Measurements from ENCODE around the gene ACTR3.

Gene ACTR3

GRCh38 chr2:113875135-113875534 lies 14.8 kb upstream of the ACTR3 start:
- no peak overlapping the region for H3K27ac ChIP-seq (ENCODE audit: insufficient read depth in 1 of 2, low read depth in 1 of 2, low read length in 2 of 2, poor library complexity in 1 of 2, severe bottlenecking in 2 of 2)
- no peaks in the 10 kb centered on the region for H3K27me3 ChIP-seq (replicated peaks in 2 of 5; ENCODE audit: control insufficient read depth in 4 of 5, insufficient read depth in 5 of 5, low read length in 4 of 5)
- POLR2A ChIA-PET: interaction anchor here (1.0 kb wide), 1 partner anchor 19 kb away, joined by 4 read pairs; no protein-coding TSS in a partner anchor
- H3K9me3 ChIP-seq (ENCODE audit: control extremely low read depth in 1 of 5, control insufficient read depth in 4 of 5, insufficient read depth in 2 of 5, low read depth in 1 of 5, low read length in 4 of 5): no peaks in the 10 kb centered on the region
- no peaks in the 10 kb centered on the region for H3K4me1 ChIP-seq (ENCODE audit: control extremely low read depth in 1 of 4, control insufficient read depth in 4 of 4, insufficient read depth in 4 of 4, low read length in 3 of 4)
- no peak for DNase-seq
- H3K36me3 ChIP-seq (ENCODE audit: control insufficient read depth in 4 of 4, insufficient read depth in 4 of 4, low read length in 3 of 4): peaks cover 0 to 4% (median 0%) of the 10 kb centered on the region in 4 experiments
- H3K4me3 ChIP-seq (ENCODE audit: control insufficient read depth in 1 of 7, extremely low read depth in 1 of 7, insufficient read depth in 4 of 7, low read depth in 2 of 7, low read length in 6 of 7): no peak overlapping the region
- CTCF ChIA-PET: interaction anchor here (0.7 kb wide), 1 partner anchor 61 kb away, joined by 3 read pairs; no protein-coding TSS in a partner anchor
- WGBS (ENCODE audit: insufficient coverage): no CpG with 5 or more reads among the region's 2 CpGs

GRCh38 chr2:113876503-113877387 lies 13.1 kb upstream of the ACTR3 start:
- Histone ChIP-seq H3K4me1 (ENCODE audit: control extremely low read depth in 1 of 4, control insufficient read depth in 4 of 4, insufficient read depth in 4 of 4, low read length in 3 of 4) (no peaks in the 10 kb centered on the region), H3K36me3 (ENCODE audit: control insufficient read depth in 4 of 4, insufficient read depth in 4 of 4, low read length in 3 of 4) (peaks cover 0 to 7% (median under 1%) of the 10 kb centered on the region in 4 experiments), H3K9me3 (ENCODE audit: control extremely low read depth in 1 of 5, control insufficient read depth in 4 of 5, insufficient read depth in 2 of 5, low read depth in 1 of 5, low read length in 4 of 5) (no peaks in the 10 kb centered on the region), H3K27me3 (replicated peaks in 2 of 5; ENCODE audit: control insufficient read depth in 4 of 5, insufficient read depth in 5 of 5, low read length in 4 of 5) (no peaks in the 10 kb centered on the region), H3K4me3 (ENCODE audit: control insufficient read depth in 1 of 7, extremely low read depth in 1 of 7, insufficient read depth in 4 of 7, low read depth in 2 of 7, low read length in 6 of 7) (no peak overlapping the region), H3K27ac (ENCODE audit: insufficient read depth in 1 of 2, low read depth in 1 of 2, low read length in 2 of 2, poor library complexity in 1 of 2, severe bottlenecking in 2 of 2) (no peak overlapping the region)
- POLR2A ChIA-PET: interaction anchor here (0.8 kb wide), 1 partner anchor 13 kb away, joined by 3 read pairs; no protein-coding TSS in a partner anchor
- no peak for DNase-seq
- CTCF ChIA-PET: interaction anchor here (1.3 kb wide), 1 partner anchor 11 kb away, joined by 3 read pairs; no protein-coding TSS in a partner anchor
- 87% methylated on average over 12 of the region's 19 CpGs for WGBS (ENCODE audit: insufficient coverage)

- Histone ChIP-seq H3K9me3 (ENCODE audit: control extremely low read depth in 1 of 5, control insufficient read depth in 4 of 5, insufficient read depth in 2 of 5, low read depth in 1 of 5, low read length in 4 of 5) (no peaks in the 10 kb centered on the region), H3K27ac (ENCODE audit: insufficient read depth in 1 of 2, low read depth in 1 of 2, low read length in 2 of 2, poor library complexity in 1 of 2, severe bottlenecking in 2 of 2) (no peak overlapping the region), H3K27me3 (replicated peaks in 2 of 5; ENCODE audit: control insufficient read depth in 4 of 5, insufficient read depth in 5 of 5, low read length in 4 of 5) (no peaks in the 10 kb centered on the region), H3K36me3 (ENCODE audit: control insufficient read depth in 4 of 4, insufficient read depth in 4 of 4, low read length in 3 of 4) (peaks cover 0 to 11% (median 3%) of the 10 kb centered on the region in 4 experiments), H3K4me3 (ENCODE audit: control insufficient read depth in 1 of 7, extremely low read depth in 1 of 7, insufficient read depth in 4 of 7, low read depth in 2 of 7, low read length in 6 of 7) (no peak overlapping the region), H3K4me1 (ENCODE audit: control extremely low read depth in 1 of 4, control insufficient read depth in 4 of 4, insufficient read depth in 4 of 4, low read length in 3 of 4) (no peaks in the 10 kb centered on the region)
- peak in 1 of 3 donors; percentile 8 for DNase-seq
- CTCF ChIA-PET: interaction anchor here (1.3 to 1.7 kb wide), 2 partner anchors 10 to 12 kb away, joined by 3 to 5 read pairs; no protein-coding TSS in a partner anchor
- WGBS (ENCODE audit: insufficient coverage): no CpG with 5 or more reads among the region's 4 CpGs
- POLR2A ChIA-PET: no interaction called here
Measured at GRCh38 chr2:113877711-113878598, 11.9 kb upstream of the ACTR3 start.

- WGBS (ENCODE audit: insufficient coverage): no CpG with 5 or more reads among the region's 1 CpG
- CTCF ChIA-PET: interaction anchor here (1.7 kb wide), 1 partner anchor 10 kb away, joined by 5 read pairs; no protein-coding TSS in a partner anchor
Measured at GRCh38 chr2:113878743-113879142, 11.1 kb upstream of the ACTR3 start.

GRCh38 chr2:113879457-113879856 lies 10.4 kb upstream of the ACTR3 start:
- no peaks in the 10 kb centered on the region for H3K9me3 ChIP-seq (ENCODE audit: control extremely low read depth in 1 of 5, control insufficient read depth in 4 of 5, insufficient read depth in 2 of 5, low read depth in 1 of 5, low read length in 4 of 5)

More at GRCh38 chr2:113878743-113879142, 11.1 kb upstream of the ACTR3 start:
- Histone ChIP-seq H3K27me3 (replicated peaks in 2 of 5; ENCODE audit: control insufficient read depth in 4 of 5, insufficient read depth in 5 of 5, low read length in 4 of 5) (no peaks in the 10 kb centered on the region), H3K4me3 (ENCODE audit: control insufficient read depth in 1 of 7, extremely low read depth in 1 of 7, insufficient read depth in 4 of 7, low read depth in 2 of 7, low read length in 6 of 7) (no peak overlapping the region), H3K27ac (ENCODE audit: insufficient read depth in 1 of 2, low read depth in 1 of 2, low read length in 2 of 2, poor library complexity in 1 of 2, severe bottlenecking in 2 of 2) (no peak overlapping the region), H3K4me1 (ENCODE audit: control extremely low read depth in 1 of 4, control insufficient read depth in 4 of 4, insufficient read depth in 4 of 4, low read length in 3 of 4) (no peaks in the 10 kb centered on the region), H3K36me3 (ENCODE audit: control insufficient read depth in 4 of 4, insufficient read depth in 4 of 4, low read length in 3 of 4) (peaks cover 0 to 13% (median 5%) of the 10 kb centered on the region in 4 experiments), H3K9me3 (ENCODE audit: control extremely low read depth in 1 of 5, control insufficient read depth in 4 of 5, insufficient read depth in 2 of 5, low read depth in 1 of 5, low read length in 4 of 5) (no peaks in the 10 kb centered on the region)
- POLR2A ChIA-PET: no interaction called here
- DNase-seq: no peak

GRCh38 chr2:113886479-113887008 lies 3.3 kb upstream of the ACTR3 start:
- no peaks in the 10 kb centered on the region for H3K27me3 ChIP-seq (replicated peaks in 2 of 5; ENCODE audit: control insufficient read depth in 4 of 5, insufficient read depth in 5 of 5, low read length in 4 of 5)
- H3K4me1 ChIP-seq (ENCODE audit: control extremely low read depth in 1 of 4, control insufficient read depth in 4 of 4, insufficient read depth in 4 of 4, low read length in 3 of 4): peaks cover 16 to 33% (median 28%) of the 10 kb centered on the region in 4 experiments
- CTCF ChIA-PET: no interaction called here
- peaks cover 0 to 7% (median 4%) of the 10 kb centered on the region in 4 experiments for H3K36me3 ChIP-seq (ENCODE audit: control insufficient read depth in 4 of 4, insufficient read depth in 4 of 4, low read length in 3 of 4)
- peak in 1 of 3 donors; percentile 46 for DNase-seq
- no peaks in the 10 kb centered on the region for H3K9me3 ChIP-seq (ENCODE audit: control extremely low read depth in 1 of 5, control insufficient read depth in 4 of 5, insufficient read depth in 2 of 5, low read depth in 1 of 5, low read length in 4 of 5)
- no peak overlapping the region for H3K27ac ChIP-seq (ENCODE audit: insufficient read depth in 1 of 2, low read depth in 1 of 2, low read length in 2 of 2, poor library complexity in 1 of 2, severe bottlenecking in 2 of 2)
- H3K4me3 ChIP-seq (ENCODE audit: control insufficient read depth in 1 of 7, extremely low read depth in 1 of 7, insufficient read depth in 4 of 7, low read depth in 2 of 7, low read length in 6 of 7): no peak overlapping the region
- POLR2A ChIA-PET: no interaction called here
- 76% methylated on average over 2 of the region's 2 CpGs for WGBS (ENCODE audit: insufficient coverage)

More at GRCh38 chr2:113879457-113879856, 10.4 kb upstream of the ACTR3 start:
- peaks cover 0 to 13% (median 5%) of the 10 kb centered on the region in 4 experiments for H3K36me3 ChIP-seq (ENCODE audit: control insufficient read depth in 4 of 4, insufficient read depth in 4 of 4, low read length in 3 of 4)
- POLR2A ChIA-PET: no interaction called here
- no peak for DNase-seq
- no CpG with 5 or more reads among the region's 3 CpGs for WGBS (ENCODE audit: insufficient coverage)
- H3K4me1 ChIP-seq (ENCODE audit: control extremely low read depth in 1 of 4, control insufficient read depth in 4 of 4, insufficient read depth in 4 of 4, low read length in 3 of 4): no peaks in the 10 kb centered on the region
- H3K27me3 ChIP-seq (replicated peaks in 2 of 5; ENCODE audit: control insufficient read depth in 4 of 5, insufficient read depth in 5 of 5, low read length in 4 of 5): no peaks in the 10 kb centered on the region
- H3K27ac ChIP-seq (ENCODE audit: insufficient read depth in 1 of 2, low read depth in 1 of 2, low read length in 2 of 2, poor library complexity in 1 of 2, severe bottlenecking in 2 of 2): no peak overlapping the region
- H3K4me3 ChIP-seq (ENCODE audit: control insufficient read depth in 1 of 7, extremely low read depth in 1 of 7, insufficient read depth in 4 of 7, low read depth in 2 of 7, low read length in 6 of 7): no peak overlapping the region
- CTCF ChIA-PET: interaction anchor here (0.6 to 1.7 kb wide), 3 partner anchors 9 to 69 kb away, joined by 3 to 5 read pairs (median 3); partner anchors contain the start of gene ACTR3

Measured in common myeloid progenitor, CD34-positive (primary cell).